GM12878 (cell line): ENCODE data around the gene SFI1. TPM values are rescaled to one million over a fixed set of nuclear protein-coding genes. Genes with fewer than 3 reads are reported as not detected.

Source experiments
- ASH2L ChIP-seq: fragments of 300-600, 200-600 bp; sonication (generic); IDR thresholded peaks from 2 replicates; pipeline ENCODE4 v1.6.1; 2017; ENCODE audit warnings: low read depth, mild to moderate bottlenecking, borderline replicate concordance
- CEBPZ ChIP-seq: fragments of 150-350 bp; IDR thresholded peaks from 2 replicates; pipeline ENCODE4 v1.6.1; 2016; ENCODE audit warnings: low read depth, low read length
- TARDBP ChIP-seq: IDR thresholded peaks from 2 replicates; pipeline ENCODE4 v1.6.1; 2016; ENCODE audit warnings: borderline replicate concordance
- ZZZ3 ChIP-seq: IDR thresholded peaks from 2 replicates; pipeline ENCODE4 v1.6.1; 2011; ENCODE audit warnings: low read depth; ENCODE audit not compliant: control insufficient read depth, insufficient read length
- polyA plus RNA-seq, 11 experiments: library from polyadenylated mRNA; depleted of rRNA in 4 of 11; unstranded in 6 of 11; stranded (reverse) in 5 of 11; fragments of >200 nt; fragmentation: Nextera tagmentation in 4 of 11; fragmentation: Illumina TruSeq in 1 of 11; extraction: Ambion mirVana in 4 of 11; extraction: Trizol in 1 of 11; gene quantifications; 1 replicate in 1 of 11; 2 replicates in 10 of 11; pipeline versions ENCODE4 v1.2.1 to v1.2.3, GENCODE V29; 2011 to 2016; ENCODE audit warnings: inconsistent platforms in 2 of 11, missing spikeins in 2 of 11, low read depth in 1 of 11
- total RNA-seq, 4 experiments: library from RNA; depleted of rRNA in 3 of 4; stranded (reverse); fragments of >200 nt in 3 of 4; fragmentation: Illumina TruSeq in 1 of 4; extraction: Trizol in 1 of 4; gene quantifications; 2 replicates each; pipeline versions ENCODE4 v1.2.1 to v1.2.3, GENCODE V29; 2013 to 2021
- TF ChIP-seq, protein P1 (sequence below): fragments of 450-650 bp; IDR thresholded peaks from 2 replicates; pipeline ENCODE4 v1.6.1; 2017; ENCODE audit warnings: mild to moderate bottlenecking, moderate library complexity

Gene SFI1
- total and polyA plus RNA-seq, 10 of the 15 experiments (the other 5 are each of a cell fraction or from before 2014, with no cell fraction given), result 6.3 to 70.1 (median 30.4) TPM

DNA sequence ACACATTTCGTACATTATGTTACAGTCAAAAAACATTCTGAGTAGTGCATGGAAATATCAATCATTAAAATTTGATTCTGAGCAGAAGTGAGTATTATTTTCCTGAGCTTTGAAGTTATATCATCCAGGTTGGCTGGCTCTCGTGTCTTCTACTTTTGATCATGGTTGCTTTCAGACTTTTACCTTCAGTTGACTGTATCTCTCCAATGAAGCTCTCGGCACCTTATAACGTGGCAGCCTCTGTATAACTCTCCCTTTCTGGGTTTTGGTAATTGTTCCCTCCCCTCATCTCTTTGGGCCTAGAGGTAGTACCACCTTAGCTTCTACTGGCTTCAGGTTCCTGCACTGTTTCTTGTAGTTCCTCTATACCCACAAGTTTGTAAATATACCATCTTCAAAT lies 12.2 kb downstream of the SFI1 start (continued):
- no peak for TF ChIP-seq ASH2L
- no peak for TF ChIP-seq ZZZ3
- TF ChIP-seq, protein P1, sequence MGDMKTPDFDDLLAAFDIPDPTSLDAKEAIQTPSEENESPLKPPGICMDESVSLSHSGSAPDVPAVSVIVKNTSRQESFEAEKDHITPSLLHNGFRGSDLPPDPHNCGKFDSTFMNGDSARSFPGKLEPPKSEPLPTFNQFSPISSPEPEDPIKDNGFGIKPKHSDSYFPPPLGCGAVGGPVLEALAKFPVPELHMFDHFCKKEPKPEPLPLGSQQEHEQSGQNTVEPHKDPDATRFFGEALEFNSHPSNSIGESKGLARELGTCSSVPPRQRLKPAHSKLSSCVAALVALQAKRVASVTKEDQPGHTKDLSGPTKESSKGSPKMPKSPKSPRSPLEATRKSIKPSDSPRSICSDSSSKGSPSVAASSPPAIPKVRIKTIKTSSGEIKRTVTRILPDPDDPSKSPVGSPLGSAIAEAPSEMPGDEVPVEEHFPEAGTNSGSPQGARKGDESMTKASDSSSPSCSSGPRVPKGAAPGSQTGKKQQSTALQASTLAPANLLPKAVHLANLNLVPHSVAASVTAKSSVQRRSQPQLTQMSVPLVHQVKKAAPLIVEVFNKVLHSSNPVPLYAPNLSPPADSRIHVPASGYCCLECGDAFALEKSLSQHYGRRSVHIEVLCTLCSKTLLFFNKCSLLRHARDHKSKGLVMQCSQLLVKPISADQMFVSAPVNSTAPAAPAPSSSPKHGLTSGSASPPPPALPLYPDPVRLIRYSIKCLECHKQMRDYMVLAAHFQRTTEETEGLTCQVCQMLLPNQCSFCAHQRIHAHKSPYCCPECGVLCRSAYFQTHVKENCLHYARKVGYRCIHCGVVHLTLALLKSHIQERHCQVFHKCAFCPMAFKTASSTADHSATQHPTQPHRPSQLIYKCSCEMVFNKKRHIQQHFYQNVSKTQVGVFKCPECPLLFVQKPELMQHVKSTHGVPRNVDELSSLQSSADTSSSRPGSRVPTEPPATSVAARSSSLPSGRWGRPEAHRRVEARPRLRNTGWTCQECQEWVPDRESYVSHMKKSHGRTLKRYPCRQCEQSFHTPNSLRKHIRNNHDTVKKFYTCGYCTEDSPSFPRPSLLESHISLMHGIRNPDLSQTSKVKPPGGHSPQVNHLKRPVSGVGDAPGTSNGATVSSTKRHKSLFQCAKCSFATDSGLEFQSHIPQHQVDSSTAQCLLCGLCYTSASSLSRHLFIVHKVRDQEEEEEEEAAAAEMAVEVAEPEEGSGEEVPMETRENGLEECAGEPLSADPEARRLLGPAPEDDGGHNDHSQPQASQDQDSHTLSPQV, result no peak
- TF ChIP-seq TARDBP, result no peak
- TF ChIP-seq CEBPZ, result no peak
